ENCODE data around the gene ARHGAP24.

- no peak for TF ChIP-seq POLR2A (IDR thresholded peaks at IDR 0.05)
- TF ChIP-seq, protein P1, sequence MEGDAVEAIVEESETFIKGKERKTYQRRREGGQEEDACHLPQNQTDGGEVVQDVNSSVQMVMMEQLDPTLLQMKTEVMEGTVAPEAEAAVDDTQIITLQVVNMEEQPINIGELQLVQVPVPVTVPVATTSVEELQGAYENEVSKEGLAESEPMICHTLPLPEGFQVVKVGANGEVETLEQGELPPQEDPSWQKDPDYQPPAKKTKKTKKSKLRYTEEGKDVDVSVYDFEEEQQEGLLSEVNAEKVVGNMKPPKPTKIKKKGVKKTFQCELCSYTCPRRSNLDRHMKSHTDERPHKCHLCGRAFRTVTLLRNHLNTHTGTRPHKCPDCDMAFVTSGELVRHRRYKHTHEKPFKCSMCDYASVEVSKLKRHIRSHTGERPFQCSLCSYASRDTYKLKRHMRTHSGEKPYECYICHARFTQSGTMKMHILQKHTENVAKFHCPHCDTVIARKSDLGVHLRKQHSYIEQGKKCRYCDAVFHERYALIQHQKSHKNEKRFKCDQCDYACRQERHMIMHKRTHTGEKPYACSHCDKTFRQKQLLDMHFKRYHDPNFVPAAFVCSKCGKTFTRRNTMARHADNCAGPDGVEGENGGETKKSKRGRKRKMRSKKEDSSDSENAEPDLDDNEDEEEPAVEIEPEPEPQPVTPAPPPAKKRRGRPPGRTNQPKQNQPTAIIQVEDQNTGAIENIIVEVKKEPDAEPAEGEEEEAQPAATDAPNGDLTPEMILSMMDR (IDR thresholded peaks at IDR 0.05) = no peak
Observed at GRCh38 chr4:85637778-85638177, 162.8 kb downstream of the ARHGAP24 start.
